Measurements from ENCODE around the gene FBF1.

DNA sequence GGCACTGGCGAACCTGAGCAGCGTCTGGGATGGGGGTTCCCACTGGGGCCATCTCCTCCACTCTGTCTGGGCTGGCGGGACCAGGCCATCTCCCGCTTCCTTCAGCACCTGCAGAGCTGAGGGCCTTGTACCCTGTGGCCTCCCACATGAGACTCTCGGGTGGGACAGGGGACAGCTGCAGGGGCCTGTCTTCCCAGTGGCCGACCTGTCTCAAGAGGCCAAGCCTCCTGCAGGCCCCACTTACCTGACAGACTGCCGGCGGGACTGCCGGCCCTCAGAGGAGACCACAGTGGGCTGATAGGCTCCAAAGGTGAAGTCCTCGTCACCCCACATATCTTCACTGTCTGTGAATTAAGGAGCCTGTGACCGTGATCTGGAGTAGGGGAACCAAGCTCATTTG is 15.7 kb downstream of the FBF1 start:
- no peak for TF ChIP-seq POLR2A (IDR thresholded peaks at IDR 0.05)
- TF ChIP-seq, protein P1, sequence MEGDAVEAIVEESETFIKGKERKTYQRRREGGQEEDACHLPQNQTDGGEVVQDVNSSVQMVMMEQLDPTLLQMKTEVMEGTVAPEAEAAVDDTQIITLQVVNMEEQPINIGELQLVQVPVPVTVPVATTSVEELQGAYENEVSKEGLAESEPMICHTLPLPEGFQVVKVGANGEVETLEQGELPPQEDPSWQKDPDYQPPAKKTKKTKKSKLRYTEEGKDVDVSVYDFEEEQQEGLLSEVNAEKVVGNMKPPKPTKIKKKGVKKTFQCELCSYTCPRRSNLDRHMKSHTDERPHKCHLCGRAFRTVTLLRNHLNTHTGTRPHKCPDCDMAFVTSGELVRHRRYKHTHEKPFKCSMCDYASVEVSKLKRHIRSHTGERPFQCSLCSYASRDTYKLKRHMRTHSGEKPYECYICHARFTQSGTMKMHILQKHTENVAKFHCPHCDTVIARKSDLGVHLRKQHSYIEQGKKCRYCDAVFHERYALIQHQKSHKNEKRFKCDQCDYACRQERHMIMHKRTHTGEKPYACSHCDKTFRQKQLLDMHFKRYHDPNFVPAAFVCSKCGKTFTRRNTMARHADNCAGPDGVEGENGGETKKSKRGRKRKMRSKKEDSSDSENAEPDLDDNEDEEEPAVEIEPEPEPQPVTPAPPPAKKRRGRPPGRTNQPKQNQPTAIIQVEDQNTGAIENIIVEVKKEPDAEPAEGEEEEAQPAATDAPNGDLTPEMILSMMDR (IDR thresholded peaks at IDR 0.05) = no peak
